NCI-H82 treated with DMSO at 0.1 percent for 48 hours (cell line): ENCODE results near the gene MED12L.
"Not testable (repeated sequence)": the region's sequence is repeated elsewhere in the genome, so short reads cannot be mapped to it uniquely, and the experiment has no call there.

Experiments
- DNase-seq: peaks from one replicate; lab custom pipeline; 2025; ENCODE audit not compliant: unreplicated experiment; lab: John Stamatoyannopoulos, UW

Gene MED12L

GRCh38 chr3:151133917-151134450, 48.5 kb downstream of the MED12L start:
- no peak for DNase-seq

- no peak for DNase-seq
These were observed 50.3 kb downstream of the MED12L start for GRCh38 chr3:151135541-151136337.

GRCh38 chr3:151142929-151143328, 57.5 kb downstream of the MED12L start:
- DNase-seq = no peak

- DNase-seq = no peak
These were observed 58.6 kb downstream of the MED12L start for GRCh38 chr3:151144016-151144415.

- no peak for DNase-seq
These were observed 59.3 kb downstream of the MED12L start for GRCh38 chr3:151144760-151145159.

GRCh38 chr3:151145713-151146070, 60.2 kb downstream of the MED12L start:
- no peak for DNase-seq

- DNase-seq = peak; percentile 76
These were observed 60.7 kb downstream of the MED12L start for GRCh38 chr3:151146071-151146730.

- no peak for DNase-seq
These were observed 61.2 kb downstream of the MED12L start for GRCh38 chr3:151146731-151147091.

- no peak for DNase-seq
These were observed 61.8 kb downstream of the MED12L start for GRCh38 chr3:151147299-151147698.

GRCh38 chr3:151152455-151153079, 67.1 kb downstream of the MED12L start:
- DNase-seq = no peak

- DNase-seq = no peak
These were observed 69.1 kb downstream of the MED12L start for GRCh38 chr3:151154566-151154965.

- DNase-seq = no peak
These were observed 70.1 kb downstream of the MED12L start for GRCh38 chr3:151155409-151156128.

GRCh38 chr3:151156618-151157216, 71.3 kb downstream of the MED12L start:
- DNase-seq = peak; percentile 71

GRCh38 chr3:151159806-151160205, 74.3 kb downstream of the MED12L start:
- DNase-seq = no peak

- peak; percentile 26 for DNase-seq
These were observed 79.8 kb downstream of the MED12L start for GRCh38 chr3:151165226-151165625.

- DNase-seq = no peak
These were observed 80.7 kb downstream of the MED12L start for GRCh38 chr3:151166161-151166560.

- DNase-seq = peak; percentile 61
These were observed 83.0 kb downstream of the MED12L start for GRCh38 chr3:151168269-151169094.

- DNase-seq = no peak
These were observed 83.9 kb downstream of the MED12L start for GRCh38 chr3:151169262-151169947.

GRCh38 chr3:151169948-151170679, 84.7 kb downstream of the MED12L start:
- DNase-seq = not testable (repeated sequence)
